Head of caudate nucleus (tissue), 42 donors: ENCODE measurements around the gene COL23A1.

Experiments
- DNase-seq, 42 donors: peaks; one replicate each; pipeline versions ENCODE4 v3.0.0 to v3.0.0-alpha.2; 2020 to 2021; ENCODE audit warnings: mixed read lengths in 7 of 42
- intact Hi-C: fragments of 100-400 bp; cut with DNase I; formaldehyde crosslinking; loops from one replicate; pipeline ENCODE4 v1.15.0; 2022

COL23A1 gene

GRCh38 chr5:178423901-178424809, 166.0 kb downstream of the COL23A1 start:
- intact Hi-C loops, result no loop called here
- DNase-seq, result peak in 6 of 42 donors; percentile 3 to 32 (median 24)

GRCh38 chr5:178423431-178423830, 166.8 kb downstream of the COL23A1 start:
- DNase-seq, result peak in 4 of 42 donors; percentile 3 to 27 (median 9)
- intact Hi-C loops, result no loop called here

GRCh38 chr5:178422400-178422775, 167.8 kb downstream of the COL23A1 start:
- DNase-seq, result peak in 6 of 42 donors; percentile 1 to 41 (median 28)
- intact Hi-C loops, result no loop called here

GRCh38 chr5:178421699-178422399, 168.3 kb downstream of the COL23A1 start:
- intact Hi-C loops, result no loop called here
- peak in 5 of 42 donors; percentile 12 to 38 (median 25) for DNase-seq

- intact Hi-C loops, result no loop called here
- peak in 2 of 42 donors; percentile 5 to 10 for DNase-seq
These were observed 169.1 kb downstream of the COL23A1 start for GRCh38 chr5:178421128-178421527.

- no peak for DNase-seq
- intact Hi-C loops, result no loop called here
These were observed 169.8 kb downstream of the COL23A1 start for GRCh38 chr5:178420354-178420781.

GRCh38 chr5:178419651-178420050, 170.5 kb downstream of the COL23A1 start:
- intact Hi-C loops, result no loop called here
- DNase-seq, result peak in 2 of 42 donors; percentile 5 to 15

- intact Hi-C loops, result no loop called here
- DNase-seq, result peak in 4 of 42 donors; percentile 6 to 31 (median 13)
These were observed 171.0 kb downstream of the COL23A1 start for GRCh38 chr5:178419196-178419595.

GRCh38 chr5:178418471-178419010, 171.7 kb downstream of the COL23A1 start:
- intact Hi-C loops, result no loop called here
- DNase-seq, result peak in 5 of 42 donors; percentile 3 to 19 (median 17)

GRCh38 chr5:178418031-178418430, 172.2 kb downstream of the COL23A1 start:
- no peak for DNase-seq
- intact Hi-C loops, result no loop called here

- intact Hi-C loops, result no loop called here
- peak in 3 of 42 donors; percentile 3 to 18 (median 4) for DNase-seq
These were observed 172.8 kb downstream of the COL23A1 start for GRCh38 chr5:178417391-178417811.

- intact Hi-C loops, result no loop called here
- DNase-seq, result peak in 5 of 42 donors; percentile 1 to 25 (median 8)
These were observed 173.3 kb downstream of the COL23A1 start for GRCh38 chr5:178416919-178417318.

- peak in 4 of 42 donors; percentile 3 to 22 (median 8) for DNase-seq
- intact Hi-C loops, result no loop called here
These were observed 173.8 kb downstream of the COL23A1 start for GRCh38 chr5:178416206-178416882.

GRCh38 chr5:178415353-178415752, 174.8 kb downstream of the COL23A1 start:
- intact Hi-C loops, result no loop called here

GRCh38 chr5:178413988-178414387, 176.2 kb downstream of the COL23A1 start:
- DNase-seq, result peak in 5 of 42 donors; percentile 3 to 33 (median 9)

More at GRCh38 chr5:178415353-178415752, 174.8 kb downstream of the COL23A1 start:
- DNase-seq, result peak in 4 of 42 donors; percentile 6 to 16 (median 10)

GRCh38 chr5:178411083-178411482, 179.1 kb downstream of the COL23A1 start:
- no peak for DNase-seq
- intact Hi-C loops, result no loop called here

More at GRCh38 chr5:178413988-178414387, 176.2 kb downstream of the COL23A1 start:
- intact Hi-C loops, result no loop called here

- intact Hi-C loops, result no loop called here
- no peak for DNase-seq
These were observed 182.5 kb downstream of the COL23A1 start for GRCh38 chr5:178407646-178408045.

GRCh38 chr5:178404987-178405386, 185.2 kb downstream of the COL23A1 start:
- intact Hi-C loops, result no loop called here

More at GRCh38 chr5:178404987-178405386, 185.2 kb downstream of the COL23A1 start:
- peak in 4 of 42 donors; percentile 5 to 35 (median 12) for DNase-seq
